Measurements from ENCODE around the gene RIMS1.

DNA sequence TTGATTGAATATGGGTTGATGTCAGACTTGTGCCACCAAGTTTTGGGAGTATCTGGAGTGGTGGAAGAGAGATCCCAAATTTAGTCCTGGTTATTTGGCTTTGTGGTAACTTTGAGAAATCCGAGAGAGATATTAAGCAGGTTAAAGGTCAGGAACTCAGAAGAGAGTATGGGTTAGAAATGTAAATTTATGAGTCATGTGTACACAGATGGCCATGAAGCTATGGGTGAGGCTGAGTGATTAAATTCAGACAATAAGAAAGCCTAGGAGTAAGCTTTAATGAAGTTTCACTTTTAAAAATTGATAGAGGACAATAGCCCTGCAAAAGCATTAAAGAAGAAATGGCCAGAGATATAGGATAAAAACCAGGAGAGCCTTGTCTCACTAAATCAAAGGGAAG, 14.3 kb downstream of the RIMS1 start:
- no peak for TF ChIP-seq CTCF (IDR thresholded peaks at IDR 0.05)
- no peak for TF ChIP-seq POLR2A (IDR thresholded peaks at IDR 0.05)
